Suppressor macrophage treated with lipopolysaccharide for 1 hour (primary cell): ENCODE measurements around the gene FOXI2.

ENCODE experiments used
- DNase-seq, 3 donors: peaks; one replicate each; pipeline ENCODE4 v3.0.0-alpha.2; 2020 to 2022

Gene FOXI2

GRCh38 chr10:127744956-127745355 lies 8.0 kb downstream of the FOXI2 start:
- no peak for DNase-seq

GRCh38 chr10:127745861-127746260 lies 8.9 kb downstream of the FOXI2 start:
- no peak for DNase-seq

- peak; percentile 44 to 50 (median 49) for DNase-seq
Observed at GRCh38 chr10:127755753-127756152, 18.8 kb downstream of the FOXI2 start.

GRCh38 chr10:127756264-127756663 lies 19.3 kb downstream of the FOXI2 start:
- no peak for DNase-seq

DNA sequence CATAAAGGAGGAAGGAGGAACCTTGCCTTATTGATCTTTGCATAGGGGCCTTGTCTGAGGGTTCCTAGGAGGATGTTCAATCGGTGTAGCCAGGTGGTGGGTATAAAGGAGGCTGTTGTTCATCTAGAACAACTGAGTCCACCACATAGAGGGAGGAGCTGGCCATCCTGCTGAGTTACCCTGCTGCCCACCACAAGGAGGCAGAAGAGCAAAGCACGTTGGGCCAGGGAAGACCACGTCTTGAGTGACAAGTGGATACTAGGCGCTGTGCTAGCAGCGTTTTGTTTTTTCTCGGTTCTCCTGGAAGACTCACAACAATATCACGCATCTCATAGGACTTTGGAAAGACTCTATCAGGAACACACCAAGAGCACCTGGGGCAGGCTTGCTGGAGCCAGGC lies 20.0 kb downstream of the FOXI2 start:
- no peak for DNase-seq

GRCh38 chr10:127759276-127759675 lies 22.3 kb downstream of the FOXI2 start:
- no peak for DNase-seq

- DNase-seq: no peak
Observed at GRCh38 chr10:127762925-127763324, 25.9 kb downstream of the FOXI2 start.

- DNase-seq: no peak
Observed at GRCh38 chr10:127774766-127775559, 38.0 kb downstream of the FOXI2 start.

DNA sequence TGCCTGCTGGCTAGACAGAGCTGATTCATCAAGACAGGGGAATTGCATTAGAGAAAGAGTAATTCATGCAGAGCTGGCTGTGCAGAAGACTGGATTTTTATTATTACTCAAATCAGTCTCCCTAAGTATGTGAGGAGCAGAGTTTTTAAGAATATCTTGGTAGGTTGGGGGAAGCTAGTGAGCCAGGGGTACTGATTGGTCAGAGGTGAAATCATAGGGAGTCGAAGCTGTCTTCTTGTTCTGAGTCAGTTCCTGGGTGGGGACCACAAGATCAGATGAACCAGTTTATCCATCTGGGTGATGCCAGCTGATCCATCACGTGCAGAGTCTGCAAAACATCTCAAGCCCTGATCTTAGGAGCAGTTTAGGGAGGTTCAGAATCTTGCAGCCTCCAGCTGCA lies 39.8 kb downstream of the FOXI2 start:
- DNase-seq: no peak

DNA sequence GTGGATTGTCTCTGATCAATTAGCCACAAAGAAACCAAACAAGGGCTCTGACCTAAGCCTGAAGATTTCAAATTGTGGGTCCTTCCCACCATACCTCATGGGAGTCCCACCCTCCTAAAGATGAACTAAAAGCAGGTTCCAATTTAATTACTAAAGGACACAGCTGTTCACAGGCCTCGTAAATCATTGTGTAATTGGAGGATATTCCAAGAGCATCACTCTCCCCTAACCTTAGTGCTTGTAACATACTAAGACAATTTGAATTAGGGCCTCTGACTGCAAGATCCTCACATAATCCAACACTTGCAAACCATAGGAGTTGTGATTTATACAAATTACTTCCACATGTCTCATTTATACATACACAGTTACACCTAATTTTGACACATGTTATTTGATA lies 44.4 kb downstream of the FOXI2 start:
- no peak for DNase-seq

GRCh38 chr10:127787873-127788272 lies 50.9 kb downstream of the FOXI2 start:
- no peak for DNase-seq

DNA sequence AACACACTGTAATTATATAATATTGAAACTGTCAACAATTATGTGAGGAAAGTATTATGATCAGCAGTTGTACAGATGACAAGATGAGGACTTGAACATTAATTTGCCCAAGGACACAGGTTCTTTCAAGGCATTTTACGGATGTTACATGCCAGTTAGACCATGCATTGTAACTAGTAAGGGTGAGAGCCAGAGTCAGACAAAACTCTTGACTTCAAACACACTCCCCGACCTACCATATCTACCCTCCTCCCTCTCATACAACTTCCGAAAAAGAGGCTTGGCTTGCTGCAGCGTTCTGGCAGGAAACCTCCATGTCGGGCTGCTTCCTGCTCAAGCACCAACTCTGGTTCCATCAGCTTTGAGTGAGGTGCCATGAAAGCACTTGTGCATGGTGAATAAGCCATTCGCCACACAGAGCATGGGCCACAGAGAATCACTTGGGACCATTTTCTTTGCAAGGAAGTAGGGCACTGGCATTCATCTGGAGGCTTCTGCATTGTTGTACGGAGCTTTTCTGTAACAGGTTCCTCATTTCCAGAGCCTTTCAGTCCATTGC lies 53.2 kb downstream of the FOXI2 start:
- DNase-seq: no peak
